ENCODE data around the gene LRBA. TPM values are rescaled to one million over a fixed set of nuclear protein-coding genes. Genes with fewer than 3 reads are reported as not detected.

Gene LRBA
- total RNA-seq, 1 donor from 2014 or later: 103 TPM

DNA sequence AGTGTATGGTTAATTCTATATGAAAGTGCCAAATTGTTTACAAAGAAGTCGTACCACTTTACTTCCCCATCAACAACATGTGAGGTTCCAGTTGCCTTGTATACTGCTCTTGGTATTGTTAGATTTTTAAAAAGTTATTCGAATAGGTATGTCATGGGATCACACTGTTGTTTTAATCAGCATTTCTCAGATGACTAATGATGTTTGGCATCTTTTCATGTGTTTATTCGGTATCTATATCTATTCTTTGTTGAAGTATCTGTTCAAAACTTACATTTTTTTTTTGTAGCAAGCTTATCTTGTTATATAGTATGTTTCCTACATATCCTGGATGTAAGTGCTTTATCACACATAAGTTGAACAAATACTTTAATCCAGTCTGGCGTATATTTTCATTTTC, 532.5 kb downstream of the LRBA start:
- H3K27me3 ChIP-seq (ENCODE audit: control insufficient read depth, insufficient read depth, low read length): no peaks in the 10 kb centered on the region
- H3K4me3 ChIP-seq (ENCODE audit: low read depth, low read length): no peak overlapping the region
- H3K36me3 ChIP-seq (ENCODE audit: control insufficient read depth, insufficient read depth, low read length): no peaks in the 10 kb centered on the region
- TF ChIP-seq, protein P1, sequence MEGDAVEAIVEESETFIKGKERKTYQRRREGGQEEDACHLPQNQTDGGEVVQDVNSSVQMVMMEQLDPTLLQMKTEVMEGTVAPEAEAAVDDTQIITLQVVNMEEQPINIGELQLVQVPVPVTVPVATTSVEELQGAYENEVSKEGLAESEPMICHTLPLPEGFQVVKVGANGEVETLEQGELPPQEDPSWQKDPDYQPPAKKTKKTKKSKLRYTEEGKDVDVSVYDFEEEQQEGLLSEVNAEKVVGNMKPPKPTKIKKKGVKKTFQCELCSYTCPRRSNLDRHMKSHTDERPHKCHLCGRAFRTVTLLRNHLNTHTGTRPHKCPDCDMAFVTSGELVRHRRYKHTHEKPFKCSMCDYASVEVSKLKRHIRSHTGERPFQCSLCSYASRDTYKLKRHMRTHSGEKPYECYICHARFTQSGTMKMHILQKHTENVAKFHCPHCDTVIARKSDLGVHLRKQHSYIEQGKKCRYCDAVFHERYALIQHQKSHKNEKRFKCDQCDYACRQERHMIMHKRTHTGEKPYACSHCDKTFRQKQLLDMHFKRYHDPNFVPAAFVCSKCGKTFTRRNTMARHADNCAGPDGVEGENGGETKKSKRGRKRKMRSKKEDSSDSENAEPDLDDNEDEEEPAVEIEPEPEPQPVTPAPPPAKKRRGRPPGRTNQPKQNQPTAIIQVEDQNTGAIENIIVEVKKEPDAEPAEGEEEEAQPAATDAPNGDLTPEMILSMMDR (IDR thresholded peaks at IDR 0.05; ENCODE audit: insufficient read depth, low read length, severe bottlenecking): no peak
- FAIRE-seq (no peak), DNase-seq (ENCODE audit: low read depth) (peak; percentile 10)

DNA sequence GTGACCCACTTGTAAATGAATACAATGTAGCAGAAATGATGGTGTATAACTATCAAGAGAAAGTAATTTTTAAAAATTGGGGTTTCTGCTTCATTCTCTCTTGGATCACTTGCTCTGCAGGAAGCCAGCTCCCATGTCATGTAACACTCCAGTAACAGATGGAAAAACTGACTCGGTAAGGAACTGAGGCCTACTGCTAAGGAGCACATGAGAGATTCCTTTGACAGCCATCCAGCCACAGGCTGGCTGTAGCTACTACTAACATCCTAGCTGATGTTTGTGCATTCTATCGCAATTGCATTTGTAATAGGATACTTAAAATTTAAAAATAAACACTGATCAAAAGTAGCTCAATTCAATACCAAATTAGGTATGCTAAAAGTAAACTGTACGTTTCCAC, 535.4 kb downstream of the LRBA start:
- no peak overlapping the region for H3K4me3 ChIP-seq (ENCODE audit: low read depth, low read length)
- no peaks in the 10 kb centered on the region for H3K27me3 ChIP-seq (ENCODE audit: control insufficient read depth, insufficient read depth, low read length)
- TF ChIP-seq, protein P1 (IDR thresholded peaks at IDR 0.05; ENCODE audit: insufficient read depth, low read length, severe bottlenecking): no peak
- FAIRE-seq (no peak), DNase-seq (ENCODE audit: low read depth) (no peak)
- H3K36me3 ChIP-seq (ENCODE audit: control insufficient read depth, insufficient read depth, low read length): no peaks in the 10 kb centered on the region

DNA sequence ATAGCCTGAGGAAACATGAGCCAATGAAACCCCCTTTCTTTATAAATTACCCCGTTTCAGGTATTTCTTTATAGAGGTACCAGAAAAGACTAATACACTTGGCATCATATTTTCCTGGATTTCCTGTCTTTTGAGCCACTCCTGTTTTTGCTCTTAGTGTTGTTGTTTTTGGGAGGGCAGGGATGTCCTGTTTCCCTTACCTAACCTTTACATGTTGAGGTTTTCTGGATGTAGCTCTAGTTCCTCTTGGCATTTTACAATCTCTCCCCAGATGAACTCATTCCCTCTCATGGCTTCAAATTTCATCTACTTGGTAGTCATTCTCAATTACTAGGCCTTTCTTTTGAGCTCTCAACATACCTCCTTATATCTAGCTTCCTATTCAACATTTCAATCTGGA, 537.2 kb downstream of the LRBA start:
- FAIRE-seq: no peak
- no peak for DNase-seq (ENCODE audit: low read depth)
- H3K4me3 ChIP-seq (ENCODE audit: low read depth, low read length): no peak overlapping the region
- TF ChIP-seq, protein P1 (IDR thresholded peaks at IDR 0.05; ENCODE audit: insufficient read depth, low read length, severe bottlenecking): no peak
- no peaks in the 10 kb centered on the region for H3K27me3 ChIP-seq (ENCODE audit: control insufficient read depth, insufficient read depth, low read length)
- H3K36me3 ChIP-seq (ENCODE audit: control insufficient read depth, insufficient read depth, low read length): no peaks in the 10 kb centered on the region

DNA sequence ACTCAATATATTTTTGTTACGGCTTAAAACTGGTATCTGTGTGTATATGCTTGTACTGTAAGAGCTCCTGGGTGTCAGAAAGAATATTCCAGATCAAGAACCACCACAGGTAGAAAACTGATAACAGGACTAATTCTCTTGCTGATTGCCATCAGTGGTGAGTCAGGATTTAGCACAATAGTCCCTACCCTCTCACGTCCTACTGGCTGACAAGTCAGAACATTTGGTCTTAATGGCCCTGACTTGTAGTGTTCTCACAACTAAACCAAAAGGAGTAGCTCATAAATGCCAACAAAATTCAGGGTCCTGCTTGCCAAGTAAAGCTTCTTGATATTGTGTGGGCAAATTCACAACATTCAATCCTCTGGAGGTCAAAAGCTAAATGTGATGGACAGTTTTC, 538.3 kb downstream of the LRBA start:
- no peak overlapping the region for H3K4me3 ChIP-seq (ENCODE audit: low read depth, low read length)
- TF ChIP-seq, protein P1 (IDR thresholded peaks at IDR 0.05; ENCODE audit: insufficient read depth, low read length, severe bottlenecking): no peak
- no peaks in the 10 kb centered on the region for H3K27me3 ChIP-seq (ENCODE audit: control insufficient read depth, insufficient read depth, low read length)
- FAIRE-seq (peak; percentile 94), DNase-seq (ENCODE audit: low read depth) (peak; percentile 75)
- no peaks in the 10 kb centered on the region for H3K36me3 ChIP-seq (ENCODE audit: control insufficient read depth, insufficient read depth, low read length)

DNA sequence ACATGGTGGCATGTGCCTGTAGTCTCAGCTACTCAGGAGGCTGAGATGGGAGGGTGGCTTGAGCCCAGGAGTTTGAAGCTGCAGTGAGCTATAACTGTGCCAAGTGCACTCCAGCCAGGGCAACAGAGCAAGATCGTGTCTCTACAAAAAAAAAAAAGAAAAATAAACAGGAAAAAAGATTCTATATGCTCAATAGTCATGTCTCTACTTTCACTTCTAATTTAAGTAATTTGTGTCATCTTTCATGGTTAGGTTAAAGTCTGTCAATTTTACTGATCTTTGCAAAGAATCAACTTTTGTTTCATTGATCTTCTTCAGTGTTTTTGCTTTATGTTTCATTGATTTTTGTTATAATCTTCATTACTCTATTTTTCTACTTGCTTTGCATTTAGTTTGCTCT, 539.3 kb downstream of the LRBA start:
- Histone ChIP-seq H3K27me3 (ENCODE audit: control insufficient read depth, insufficient read depth, low read length) (no peaks in the 10 kb centered on the region), H3K4me3 (ENCODE audit: low read depth, low read length) (no peak overlapping the region), H3K36me3 (ENCODE audit: control insufficient read depth, insufficient read depth, low read length) (no peaks in the 10 kb centered on the region)
- DNase-seq (ENCODE audit: low read depth) (no peak), FAIRE-seq (no peak)
- TF ChIP-seq, protein P1 (IDR thresholded peaks at IDR 0.05; ENCODE audit: insufficient read depth, low read length, severe bottlenecking): no peak

DNA sequence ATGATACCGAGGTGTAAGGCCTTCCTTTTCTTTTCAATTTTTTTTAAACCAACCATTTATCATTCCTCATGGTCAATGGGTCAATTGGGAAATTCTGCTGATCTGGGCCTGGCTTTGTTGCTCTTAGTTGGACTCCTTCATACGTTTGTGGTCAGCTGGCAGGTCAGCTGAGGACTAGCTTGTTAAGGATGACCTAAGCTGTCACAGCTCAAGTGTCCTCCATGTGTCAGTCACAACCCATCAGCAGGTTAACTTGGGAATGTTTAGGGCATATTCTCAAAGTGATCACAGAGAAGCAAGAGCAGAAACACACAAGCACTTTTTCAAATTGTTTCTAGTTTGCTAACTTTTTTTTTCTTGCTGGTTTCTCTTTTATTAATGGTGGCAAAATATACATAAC, 550.6 kb downstream of the LRBA start:
- TF ChIP-seq, protein P1 (IDR thresholded peaks at IDR 0.05; ENCODE audit: insufficient read depth, low read length, severe bottlenecking): no peak
- DNase-seq (ENCODE audit: low read depth) (no peak), FAIRE-seq (no peak)
- H3K4me3 ChIP-seq (ENCODE audit: low read depth, low read length): no peak overlapping the region
- no peaks in the 10 kb centered on the region for H3K27me3 ChIP-seq (ENCODE audit: control insufficient read depth, insufficient read depth, low read length)
- no peaks in the 10 kb centered on the region for H3K36me3 ChIP-seq (ENCODE audit: control insufficient read depth, insufficient read depth, low read length)

Data from bronchial epithelial cell (primary cell).